ENCODE data around the gene PDE8B. TPM values are rescaled to one million over a fixed set of nuclear protein-coding genes. Genes with fewer than 3 reads are reported as not detected.

PDE8B gene
- total RNA-seq, 1 donor from 2014 or later, result under 0.01 TPM

DNA sequence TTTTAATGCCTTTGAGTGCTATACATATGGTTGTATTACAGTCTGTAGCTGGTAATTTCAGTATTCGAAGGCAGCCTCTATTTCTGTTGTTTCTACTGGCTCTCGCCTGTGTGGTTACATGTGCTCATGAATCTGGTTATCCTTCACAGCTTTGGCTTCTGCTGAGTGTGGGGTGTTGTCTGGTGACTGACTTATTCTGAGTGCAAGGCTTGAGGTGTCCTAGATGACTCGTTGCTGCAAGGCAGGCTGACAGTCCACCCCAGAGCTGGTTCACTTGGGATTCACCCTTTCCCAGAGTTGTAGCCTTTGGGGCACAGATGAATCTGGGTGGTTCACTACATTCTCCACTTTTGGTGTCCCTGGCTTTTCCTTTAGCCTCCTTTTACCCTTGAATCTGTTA, 41.4 kb downstream of the PDE8B start:
- peak; percentile 10 for DNase-seq (ENCODE audit: low read depth)
- Histone ChIP-seq H3K27me3 (ENCODE audit: control insufficient read depth, insufficient read depth, low read length) (peaks cover 1% of the 10 kb centered on the region), H3K4me3 (ENCODE audit: low read depth, low read length) (no peak overlapping the region), H3K36me3 (ENCODE audit: control insufficient read depth, insufficient read depth, low read length) (no peaks in the 10 kb centered on the region)
- TF ChIP-seq, protein P1, sequence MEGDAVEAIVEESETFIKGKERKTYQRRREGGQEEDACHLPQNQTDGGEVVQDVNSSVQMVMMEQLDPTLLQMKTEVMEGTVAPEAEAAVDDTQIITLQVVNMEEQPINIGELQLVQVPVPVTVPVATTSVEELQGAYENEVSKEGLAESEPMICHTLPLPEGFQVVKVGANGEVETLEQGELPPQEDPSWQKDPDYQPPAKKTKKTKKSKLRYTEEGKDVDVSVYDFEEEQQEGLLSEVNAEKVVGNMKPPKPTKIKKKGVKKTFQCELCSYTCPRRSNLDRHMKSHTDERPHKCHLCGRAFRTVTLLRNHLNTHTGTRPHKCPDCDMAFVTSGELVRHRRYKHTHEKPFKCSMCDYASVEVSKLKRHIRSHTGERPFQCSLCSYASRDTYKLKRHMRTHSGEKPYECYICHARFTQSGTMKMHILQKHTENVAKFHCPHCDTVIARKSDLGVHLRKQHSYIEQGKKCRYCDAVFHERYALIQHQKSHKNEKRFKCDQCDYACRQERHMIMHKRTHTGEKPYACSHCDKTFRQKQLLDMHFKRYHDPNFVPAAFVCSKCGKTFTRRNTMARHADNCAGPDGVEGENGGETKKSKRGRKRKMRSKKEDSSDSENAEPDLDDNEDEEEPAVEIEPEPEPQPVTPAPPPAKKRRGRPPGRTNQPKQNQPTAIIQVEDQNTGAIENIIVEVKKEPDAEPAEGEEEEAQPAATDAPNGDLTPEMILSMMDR (IDR thresholded peaks at IDR 0.05; ENCODE audit: insufficient read depth, low read length, severe bottlenecking), result no peak
- FAIRE-seq, result no peak

DNA sequence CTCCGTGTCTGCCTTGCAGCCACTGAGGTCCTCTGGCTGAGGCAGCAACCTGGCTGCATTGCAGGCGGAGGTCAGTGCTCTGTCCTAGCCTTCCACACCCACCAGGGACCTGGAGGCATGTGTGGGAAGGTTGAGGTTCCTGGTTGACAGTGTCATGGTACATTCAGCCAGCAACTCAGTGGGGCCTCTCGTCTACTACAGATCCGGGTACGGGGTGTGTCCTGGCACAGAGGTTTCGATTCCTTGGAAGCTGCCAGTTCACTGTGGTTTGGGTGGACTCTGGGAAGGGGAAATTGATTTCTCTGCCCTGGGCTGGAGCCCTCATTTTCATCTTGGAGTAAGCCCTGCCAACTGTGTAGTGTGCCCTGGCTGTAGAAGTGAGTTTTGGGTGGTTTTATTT, 45.1 kb downstream of the PDE8B start:
- FAIRE-seq, result no peak
- DNase-seq (ENCODE audit: low read depth), result no peak
- peaks cover 3% of the 10 kb centered on the region for H3K27me3 ChIP-seq (ENCODE audit: control insufficient read depth, insufficient read depth, low read length)
- no peak overlapping the region for H3K4me3 ChIP-seq (ENCODE audit: low read depth, low read length)
- no peaks in the 10 kb centered on the region for H3K36me3 ChIP-seq (ENCODE audit: control insufficient read depth, insufficient read depth, low read length)
- TF ChIP-seq, protein P1 (IDR thresholded peaks at IDR 0.05; ENCODE audit: insufficient read depth, low read length, severe bottlenecking), result no peak

- H3K4me3 ChIP-seq (ENCODE audit: low read depth, low read length), result no peak overlapping the region
- no peak for FAIRE-seq
- TF ChIP-seq, protein P1 (IDR thresholded peaks at IDR 0.05; ENCODE audit: insufficient read depth, low read length, severe bottlenecking), result no peak
- DNase-seq (ENCODE audit: low read depth), result no peak
- H3K36me3 ChIP-seq (ENCODE audit: control insufficient read depth, insufficient read depth, low read length), result no peaks in the 10 kb centered on the region
- peaks cover 3% of the 10 kb centered on the region for H3K27me3 ChIP-seq (ENCODE audit: control insufficient read depth, insufficient read depth, low read length)
Observed at GRCh38 chr5:77256406-77256805, 45.9 kb downstream of the PDE8B start.

DNA sequence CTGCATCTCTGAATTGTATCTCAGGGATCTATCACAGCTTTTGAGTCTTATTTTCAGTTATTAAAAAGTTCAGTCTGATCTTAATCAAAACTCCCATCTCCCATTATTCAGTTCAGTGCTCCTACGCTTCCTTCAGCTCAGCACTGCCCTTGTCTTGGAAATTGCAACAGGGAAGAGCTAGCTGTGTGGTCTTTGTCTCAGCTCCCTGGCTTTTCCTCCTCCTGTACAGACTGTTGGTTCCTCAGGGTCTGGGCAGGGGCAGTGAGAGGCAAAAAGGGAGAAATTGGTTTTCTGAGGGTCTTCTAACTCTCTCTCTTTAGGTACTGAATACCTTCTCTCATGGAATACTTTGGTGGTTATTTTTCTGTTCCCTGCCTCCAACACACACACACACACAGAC, 48.2 kb downstream of the PDE8B start:
- FAIRE-seq, result no peak

DNA sequence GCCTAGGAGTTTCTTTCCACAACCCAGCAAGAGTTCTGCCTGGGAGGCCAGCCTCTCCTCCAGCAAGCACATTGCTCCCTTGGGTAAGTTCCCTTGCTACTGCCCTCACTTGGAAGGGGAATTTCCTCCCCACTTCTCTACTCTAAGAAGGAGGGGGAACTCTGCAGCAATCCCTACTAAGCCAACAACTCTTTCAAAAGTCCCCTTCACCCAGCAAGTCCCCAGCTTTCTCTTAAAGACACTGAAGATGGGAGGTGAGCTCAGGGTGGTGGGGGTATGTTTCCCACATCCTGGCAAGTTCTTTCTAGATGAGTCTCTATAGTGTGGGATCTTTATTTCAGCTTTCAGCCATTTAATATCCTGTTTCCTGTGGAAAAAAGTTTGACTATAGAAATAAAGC, 49.0 kb downstream of the PDE8B start:
- TF ChIP-seq, protein P1 (IDR thresholded peaks at IDR 0.05; ENCODE audit: insufficient read depth, low read length, severe bottlenecking), result no peak
- FAIRE-seq, result no peak
- Histone ChIP-seq H3K36me3 (ENCODE audit: control insufficient read depth, insufficient read depth, low read length) (no peaks in the 10 kb centered on the region), H3K4me3 (ENCODE audit: low read depth, low read length) (no peak overlapping the region), H3K27me3 (ENCODE audit: control insufficient read depth, insufficient read depth, low read length) (peaks cover 3% of the 10 kb centered on the region)
- DNase-seq (ENCODE audit: low read depth), result no peak

More for the DNA sequence above, 48.2 kb downstream of the PDE8B start:
- Histone ChIP-seq H3K4me3 (ENCODE audit: low read depth, low read length) (no peak overlapping the region), H3K27me3 (ENCODE audit: control insufficient read depth, insufficient read depth, low read length) (peaks cover 3% of the 10 kb centered on the region), H3K36me3 (ENCODE audit: control insufficient read depth, insufficient read depth, low read length) (no peaks in the 10 kb centered on the region)
- TF ChIP-seq, protein P1 (IDR thresholded peaks at IDR 0.05; ENCODE audit: insufficient read depth, low read length, severe bottlenecking), result no peak
- DNase-seq (ENCODE audit: low read depth), result no peak

- Histone ChIP-seq H3K4me3 (ENCODE audit: low read depth, low read length) (no peak overlapping the region), H3K36me3 (ENCODE audit: control insufficient read depth, insufficient read depth, low read length) (no peaks in the 10 kb centered on the region), H3K27me3 (ENCODE audit: control insufficient read depth, insufficient read depth, low read length) (peaks cover 2% of the 10 kb centered on the region)
- TF ChIP-seq, protein P1 (IDR thresholded peaks at IDR 0.05; ENCODE audit: insufficient read depth, low read length, severe bottlenecking), result no peak
- no peak for FAIRE-seq
- DNase-seq (ENCODE audit: low read depth), result no peak
Observed at GRCh38 chr5:77262697-77263096, 52.2 kb downstream of the PDE8B start.
